HG02981 (cell line): ENCODE measurements around the gene CD36.

Experiments
- ATAC-seq: cut with Tn5 transposase; IDR thresholded peaks from one replicate; pipeline ENCODE4 v1.9.1; 2021; ENCODE audit warnings: mild to moderate bottlenecking, moderate library complexity; ENCODE audit not compliant: unreplicated experiment

The CD36 gene

GRCh38 chr7:80686576-80686975 is 48.1 kb downstream of the CD36 start:
- ATAC-seq = no peak

DNA sequence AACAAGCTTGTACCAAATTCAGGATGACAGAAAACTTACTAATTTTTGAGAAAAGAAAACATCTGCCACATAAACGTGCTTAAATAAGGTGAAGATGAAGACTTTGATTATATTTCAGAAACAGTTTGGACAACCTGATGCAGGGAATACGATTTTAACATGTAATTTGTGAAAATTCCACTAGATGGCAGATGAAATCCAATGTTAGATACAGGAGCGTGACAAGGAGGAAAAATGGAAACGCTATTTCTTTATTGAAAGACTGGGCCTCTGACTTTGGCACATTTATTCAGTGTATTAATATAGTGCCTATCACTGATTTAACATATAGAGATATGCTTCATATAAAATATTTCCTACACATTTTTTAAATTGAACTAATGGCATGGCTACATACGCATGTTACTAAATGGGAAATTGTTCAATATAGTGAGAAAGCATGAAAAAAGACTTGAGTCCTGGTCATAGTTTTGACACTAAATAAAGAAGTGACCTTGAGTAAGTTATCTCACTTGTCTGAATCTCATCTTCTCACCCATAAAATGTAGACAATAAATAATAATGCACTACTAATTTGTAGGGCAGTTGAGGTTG is 60.7 kb downstream of the CD36 start:
- ATAC-seq = peak; percentile 81

DNA sequence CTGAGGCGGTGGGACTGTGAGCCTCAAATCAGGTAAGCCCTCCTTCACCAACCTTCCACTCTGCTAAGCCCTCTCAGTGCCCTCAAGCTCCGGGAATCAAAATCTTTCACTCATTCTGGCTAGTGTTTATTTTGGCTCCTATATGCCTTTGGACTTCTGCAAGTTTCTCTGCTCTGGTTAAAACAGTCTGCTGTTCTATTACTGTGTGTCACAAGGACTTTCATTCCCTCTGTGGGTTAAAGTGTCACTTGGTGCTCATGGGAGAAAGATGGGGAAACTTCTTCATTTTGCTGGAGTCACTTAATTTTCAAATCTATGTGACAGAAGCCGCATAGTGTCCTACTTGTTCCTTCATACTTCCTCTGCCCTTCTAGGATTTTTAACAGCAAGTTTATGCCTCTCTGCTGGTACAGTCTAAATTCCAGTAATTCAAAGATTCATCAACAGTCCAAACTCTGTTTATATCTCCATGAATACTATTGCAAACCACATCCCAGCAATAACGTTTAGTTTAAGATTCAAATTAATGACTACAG is 61.3 kb downstream of the CD36 start:
- no peak for ATAC-seq

DNA sequence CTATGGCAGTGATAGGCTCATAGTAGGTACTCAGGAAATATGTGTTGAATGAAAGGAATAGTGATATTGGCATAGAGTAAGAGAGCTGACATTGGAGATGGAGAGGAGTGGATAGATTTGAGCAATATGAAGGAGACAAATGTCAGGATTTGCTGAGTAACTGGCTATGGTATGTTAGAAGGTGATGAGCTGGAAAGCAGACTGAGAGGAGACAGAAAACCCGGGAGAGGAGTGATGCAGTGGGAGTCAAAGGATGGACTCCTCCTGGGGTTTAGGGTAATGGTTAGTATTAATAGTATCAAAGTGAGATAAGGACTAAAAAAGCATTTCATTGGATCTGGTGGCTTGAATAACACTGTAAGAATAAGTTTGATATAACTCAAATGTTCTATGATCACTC is 64.8 kb downstream of the CD36 start:
- ATAC-seq = no peak

GRCh38 chr7:80705130-80705781 is 66.8 kb downstream of the CD36 start:
- no peak for ATAC-seq

DNA sequence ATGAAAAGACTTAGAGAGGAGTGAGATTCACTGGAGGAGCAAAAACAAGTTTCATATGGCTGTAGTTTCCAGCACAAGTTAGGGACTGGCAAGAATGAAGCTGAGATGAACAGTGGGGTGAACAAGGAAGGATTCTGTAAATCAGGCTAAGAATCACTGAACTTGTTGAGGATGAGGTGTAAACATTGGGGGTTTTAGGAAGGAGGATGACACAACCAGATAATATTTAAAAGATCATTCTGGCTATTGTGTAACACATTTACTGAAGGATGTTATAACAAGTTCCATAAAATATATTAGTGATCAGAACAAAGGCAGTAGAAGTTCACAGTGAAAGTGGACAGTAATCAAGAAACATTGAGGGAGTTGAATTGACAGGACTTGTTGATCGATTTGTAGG is 68.9 kb downstream of the CD36 start:
- no peak for ATAC-seq

GRCh38 chr7:80708123-80708522 is 69.7 kb downstream of the CD36 start:
- ATAC-seq = no peak

DNA sequence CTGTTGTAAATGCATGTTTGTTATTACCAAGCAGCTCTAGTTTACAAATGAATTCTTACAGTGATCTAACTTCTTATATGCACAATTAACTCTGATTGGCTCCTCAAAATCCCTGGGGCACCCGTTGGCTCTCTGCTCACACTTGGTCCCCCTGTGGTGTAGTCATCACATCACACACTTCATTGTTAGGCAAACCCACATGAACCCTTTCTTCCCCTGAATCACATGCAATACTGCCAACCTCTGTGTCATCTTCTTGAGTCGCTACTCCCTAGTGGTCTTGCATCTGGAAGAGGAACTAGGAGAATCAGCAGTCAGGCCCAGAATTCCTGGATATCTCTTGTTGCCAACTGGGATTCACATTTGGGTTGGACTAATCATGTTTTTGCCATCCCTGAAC is 73.1 kb downstream of the CD36 start:
- no peak for ATAC-seq

- ATAC-seq = no peak
These were observed 80.8 kb downstream of the CD36 start for GRCh38 chr7:80719261-80719660.

DNA sequence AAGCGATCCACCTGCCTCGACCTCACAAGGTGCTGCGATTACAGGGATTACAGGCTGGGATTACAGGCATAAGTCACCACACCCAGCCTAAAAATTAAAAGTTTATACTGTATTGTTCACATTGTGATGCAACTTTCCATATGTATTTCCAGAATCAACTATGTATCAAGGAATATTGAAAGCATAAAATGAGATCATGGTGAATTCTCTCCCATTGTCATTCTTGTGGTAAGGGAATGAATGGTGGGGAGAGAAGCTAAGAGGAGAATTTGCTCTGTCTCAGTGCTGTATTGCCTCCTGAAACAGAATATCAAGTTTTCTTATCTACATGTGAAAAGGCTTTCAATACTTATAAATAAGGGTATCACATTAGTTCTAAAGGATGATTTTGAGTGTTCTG is 81.7 kb downstream of the CD36 start:
- no peak for ATAC-seq

- no peak for ATAC-seq
These were observed 83.6 kb downstream of the CD36 start for GRCh38 chr7:80721883-80722615.

DNA sequence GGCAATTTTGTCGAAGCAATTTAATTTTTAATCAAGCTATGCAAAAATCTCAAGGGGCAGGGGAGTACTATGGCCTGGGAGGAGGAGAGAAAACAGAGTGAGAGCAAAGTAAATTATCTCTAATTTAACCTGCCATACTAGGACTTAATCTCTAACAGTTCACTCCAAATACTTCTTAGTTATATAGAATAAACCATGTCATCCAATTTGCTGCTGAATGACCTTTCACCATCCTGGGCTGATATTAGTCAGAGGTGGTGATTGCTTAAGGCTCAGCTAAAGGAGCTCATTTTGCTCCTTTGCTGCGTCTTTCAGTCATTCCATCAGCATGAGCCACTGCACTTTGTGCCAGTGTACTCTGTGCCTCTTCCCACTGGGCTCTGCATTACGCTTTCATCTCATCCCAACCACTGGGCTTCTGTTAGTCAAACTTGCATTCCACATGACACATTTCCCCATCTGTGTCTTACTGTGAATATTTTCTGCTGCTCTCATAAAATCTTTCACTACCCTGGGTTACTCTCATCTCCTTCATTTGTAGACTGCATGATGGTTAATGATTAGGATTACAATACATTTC is 84.3 kb downstream of the CD36 start:
- no peak for ATAC-seq

GRCh38 chr7:80724249-80724871 is 85.9 kb downstream of the CD36 start:
- ATAC-seq = no peak

DNA sequence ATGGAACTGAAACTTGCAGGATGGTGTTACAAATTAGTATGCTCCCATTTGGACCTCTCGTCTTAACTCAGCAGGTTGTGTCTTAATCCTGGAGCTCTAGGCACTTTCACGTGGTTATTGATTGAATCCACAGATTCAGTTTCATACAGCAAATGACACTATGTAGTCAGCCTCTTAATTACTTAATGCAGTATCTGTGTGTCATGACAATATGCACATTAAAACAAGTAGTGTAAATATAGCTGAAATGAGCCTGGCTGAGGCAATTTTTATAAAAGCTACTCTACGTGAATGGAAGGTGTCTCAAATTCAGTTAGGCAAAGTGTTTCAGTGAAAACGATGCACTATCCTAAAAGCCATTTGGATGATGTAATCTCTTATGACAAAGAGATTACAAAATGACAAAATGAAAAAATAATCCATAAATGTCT is 86.8 kb downstream of the CD36 start:
- ATAC-seq = no peak
